Effector memory CD4-positive, alpha-beta T cell (primary cell): ENCODE data around the gene IFT81.
"Not testable (repeated sequence)": the region's sequence is repeated elsewhere in the genome, so short reads cannot be mapped to it uniquely, and the experiment has no call there.

Experiments
- DNase-seq, 3 donors: peaks; one replicate each; pipeline ENCODE4 v3.0.0-alpha.2; 2020
- H3K27ac ChIP-seq: 2 replicates; pipeline ENCODE4 v1.7.0; 2013; ENCODE audit warnings: mild to moderate bottlenecking, low read length, moderate library complexity; ENCODE audit not compliant: insufficient read depth, poor library complexity, severe bottlenecking
- H3K27me3 ChIP-seq: replicated peaks from 2 replicates; pipeline ENCODE4 v1.7.0; 2013; ENCODE audit warnings: mild to moderate bottlenecking, low read length; ENCODE audit not compliant: insufficient read depth, control insufficient read depth, poor library complexity, severe bottlenecking
- H3K36me3 ChIP-seq: 2 replicates; pipeline ENCODE4 v1.7.0; 2013; ENCODE audit warnings: mild to moderate bottlenecking, low read length, moderate library complexity; ENCODE audit not compliant: control insufficient read depth, insufficient read depth
- H3K4me1 ChIP-seq: 2 replicates; pipeline ENCODE4 v1.7.0; 2013; ENCODE audit warnings: low read length, mild to moderate bottlenecking; ENCODE audit not compliant: control insufficient read depth, insufficient read depth, poor library complexity, severe bottlenecking
- H3K4me3 ChIP-seq: 2 replicates; pipeline ENCODE4 v1.7.0; 2013; ENCODE audit warnings: low read length, low read depth, mild to moderate bottlenecking; ENCODE audit not compliant: insufficient read depth, poor library complexity, severe bottlenecking
- H3K9me3 ChIP-seq: 2 replicates; pipeline ENCODE4 v1.7.0; 2013; ENCODE audit warnings: mild to moderate bottlenecking, low read length, moderate library complexity; ENCODE audit not compliant: control insufficient read depth

Gene IFT81

DNA sequence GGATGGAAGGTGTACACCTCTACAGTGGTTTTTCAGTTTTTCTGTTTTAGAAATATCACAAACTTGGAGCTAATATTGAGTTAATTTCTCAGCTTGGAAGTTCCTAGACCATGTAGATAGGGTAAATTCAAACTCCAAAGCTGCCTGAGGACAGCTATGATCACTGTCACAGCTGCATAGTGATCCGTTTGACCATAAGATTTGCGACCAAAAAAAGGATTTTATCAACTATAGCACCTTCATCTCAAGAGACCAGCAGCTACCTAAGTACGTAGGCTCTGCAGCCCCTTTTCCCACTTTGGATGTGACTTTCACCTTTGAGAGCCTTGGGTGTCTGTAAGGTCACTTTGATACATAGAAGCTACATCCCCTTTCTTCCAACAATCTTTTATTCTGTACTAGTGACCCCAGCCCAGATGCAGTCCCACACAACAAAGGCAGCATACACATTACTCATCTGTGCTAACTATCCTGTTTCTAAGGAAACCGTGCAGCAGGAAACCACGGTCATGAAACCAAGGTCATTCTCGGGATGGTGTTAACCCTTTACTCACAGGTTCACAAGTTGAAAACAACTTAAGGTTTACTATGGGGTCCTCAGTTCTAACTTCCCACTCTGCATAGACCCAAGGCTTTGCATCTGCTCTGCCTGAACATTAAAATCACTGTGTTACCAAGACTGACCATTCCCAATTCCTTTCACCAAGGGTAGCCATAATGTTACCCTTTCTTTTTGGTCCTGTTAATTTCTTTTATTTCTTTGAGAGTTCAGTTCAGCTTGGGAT, 75.4 kb downstream of the IFT81 start:
- H3K27me3 ChIP-seq = no peaks in the 10 kb centered on the region
- H3K4me1 ChIP-seq = peaks cover 7% of the 10 kb centered on the region
- DNase-seq = no peak
- no peaks in the 10 kb centered on the region for H3K9me3 ChIP-seq
- no peaks in the 10 kb centered on the region for H3K36me3 ChIP-seq
- no peak overlapping the region for H3K4me3 ChIP-seq
- no peak overlapping the region for H3K27ac ChIP-seq

DNA sequence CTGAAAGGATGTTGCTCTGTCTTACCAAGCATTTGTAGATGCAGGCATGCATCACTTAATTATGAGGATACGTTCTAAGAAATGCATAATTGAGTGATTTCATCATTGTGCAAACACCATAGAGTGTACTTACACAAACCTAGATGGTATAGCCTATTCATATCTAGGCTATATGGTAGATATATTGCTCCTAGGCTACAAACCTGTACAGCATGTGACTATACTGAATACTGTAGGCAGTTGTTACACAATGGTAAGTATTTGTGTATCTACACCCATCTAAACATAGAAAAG, 75.9 kb downstream of the IFT81 start:
- no peak overlapping the region for H3K27ac ChIP-seq
- H3K36me3 ChIP-seq = no peaks in the 10 kb centered on the region
- no peak for DNase-seq
- peaks cover 7% of the 10 kb centered on the region for H3K4me1 ChIP-seq
- H3K27me3 ChIP-seq = no peaks in the 10 kb centered on the region
- no peak overlapping the region for H3K4me3 ChIP-seq
- no peaks in the 10 kb centered on the region for H3K9me3 ChIP-seq

DNA sequence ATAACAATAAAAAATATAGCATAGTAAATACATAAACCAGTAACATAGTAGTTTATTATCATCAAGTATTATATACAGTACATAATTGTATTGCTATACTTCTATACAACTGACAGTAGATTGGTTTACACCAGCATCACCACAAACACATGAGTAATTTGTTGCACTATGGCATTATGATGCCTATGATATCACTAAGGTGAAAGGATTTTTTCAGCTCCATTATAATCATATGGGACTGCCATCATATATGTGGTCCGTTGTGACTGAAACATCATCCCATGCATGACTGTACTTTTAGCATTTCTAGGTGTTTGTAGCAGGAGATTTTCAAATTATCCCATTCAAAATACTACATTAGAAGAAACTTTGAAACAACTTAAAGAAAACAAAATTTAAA, 77.8 kb downstream of the IFT81 start:
- Histone ChIP-seq H3K27me3 (no peaks in the 10 kb centered on the region), H3K27ac (no peak overlapping the region), H3K36me3 (no peaks in the 10 kb centered on the region), H3K9me3 (no peaks in the 10 kb centered on the region), H3K4me1 (peaks cover 7% of the 10 kb centered on the region), H3K4me3 (no peak overlapping the region)
- DNase-seq = no peak

DNA sequence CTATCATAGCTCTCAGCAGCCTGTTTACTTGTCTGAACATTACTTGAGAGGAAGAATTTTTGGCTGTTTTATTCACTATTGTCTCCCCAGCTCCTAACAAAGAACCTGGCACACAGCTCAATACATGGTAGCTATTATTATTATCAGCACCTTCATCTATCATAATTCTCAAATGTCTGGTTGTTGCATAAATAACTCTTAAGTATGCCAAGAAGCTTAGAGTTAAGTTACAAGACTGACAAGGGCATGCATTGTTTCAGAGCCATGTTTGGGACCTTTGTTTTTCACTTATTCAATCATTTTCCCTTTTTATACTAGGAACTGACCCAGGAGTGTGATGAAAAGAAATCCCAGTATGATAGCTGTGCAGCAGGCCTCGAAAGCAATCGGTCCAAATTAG, 79.4 kb downstream of the IFT81 start:
- H3K4me1 ChIP-seq = peaks cover 7% of the 10 kb centered on the region
- DNase-seq = no peak

DNA sequence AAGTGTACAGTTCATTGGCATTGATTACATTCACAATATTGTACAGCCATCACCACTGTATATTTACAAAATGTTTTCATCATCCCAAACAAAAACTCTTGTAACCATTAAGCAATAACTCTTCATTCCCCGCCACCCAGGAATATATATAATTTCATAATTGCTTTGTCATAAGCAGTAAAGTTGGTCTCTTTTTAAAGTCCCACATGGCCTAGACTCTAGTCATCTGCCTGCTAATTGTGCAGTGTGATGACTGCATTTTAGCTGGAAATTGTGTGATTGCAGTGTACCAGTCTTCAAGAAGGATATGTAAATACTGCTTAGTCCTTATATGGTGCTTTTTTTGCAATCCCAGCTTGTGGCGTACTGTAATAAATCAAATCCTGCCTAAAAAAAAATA, 81.8 kb downstream of the IFT81 start:
- DNase-seq = no peak
- Histone ChIP-seq H3K36me3 (no peaks in the 10 kb centered on the region), H3K4me3 (no peak overlapping the region), H3K27me3 (no peaks in the 10 kb centered on the region), H3K9me3 (no peaks in the 10 kb centered on the region), H3K4me1 (no peaks in the 10 kb centered on the region), H3K27ac (no peak overlapping the region)

More for the DNA sequence above, 79.4 kb downstream of the IFT81 start:
- H3K27ac ChIP-seq = no peak overlapping the region
- no peaks in the 10 kb centered on the region for H3K27me3 ChIP-seq
- no peaks in the 10 kb centered on the region for H3K9me3 ChIP-seq
- no peaks in the 10 kb centered on the region for H3K36me3 ChIP-seq
- no peak overlapping the region for H3K4me3 ChIP-seq

DNA sequence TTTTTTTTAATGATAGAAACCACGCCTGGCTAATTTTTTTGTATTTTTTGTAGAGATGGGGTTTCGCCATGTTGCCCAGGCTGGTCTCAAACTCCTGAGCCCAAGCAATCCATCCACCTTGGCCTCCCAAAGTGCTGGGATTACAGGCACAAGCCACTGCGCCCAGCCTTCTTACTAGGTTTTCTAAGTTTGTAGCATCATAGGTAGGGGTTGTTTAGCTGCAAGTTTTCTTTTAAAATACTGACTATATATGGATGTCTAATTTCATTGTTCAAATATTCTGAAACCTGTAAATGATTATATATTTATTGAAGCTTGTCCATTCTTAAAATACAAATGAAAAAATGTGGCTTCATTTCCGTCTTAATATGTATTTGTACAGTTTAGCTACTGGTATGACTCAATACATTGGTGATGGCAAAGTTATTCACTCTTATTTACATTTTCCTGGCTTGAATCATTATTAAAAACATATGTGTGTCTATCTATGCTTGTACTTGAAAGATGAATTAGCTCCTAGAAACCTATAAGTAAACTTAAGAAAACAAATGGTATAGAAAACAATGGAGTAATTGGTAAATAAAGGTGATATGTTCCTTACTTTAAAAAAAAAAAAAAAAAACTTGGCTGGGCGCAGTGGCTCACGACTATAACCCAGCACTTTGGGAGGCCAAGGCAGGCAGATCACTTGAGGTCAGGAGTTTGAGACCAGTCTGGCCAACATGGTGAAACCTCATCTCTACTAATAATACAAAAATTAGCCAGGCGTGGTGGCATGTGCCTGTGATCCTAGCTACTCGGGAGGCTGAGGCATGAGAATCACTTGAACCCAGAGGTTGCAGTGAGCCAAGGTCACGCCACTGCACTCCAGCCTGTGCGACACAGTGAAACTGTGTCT, 87.7 kb downstream of the IFT81 start:
- DNase-seq, H3K4me1 ChIP-seq, H3K36me3 ChIP-seq, H3K9me3 ChIP-seq, H3K27ac ChIP-seq, H3K27me3 ChIP-seq, H3K4me3 ChIP-seq: not testable (repeated sequence)

DNA sequence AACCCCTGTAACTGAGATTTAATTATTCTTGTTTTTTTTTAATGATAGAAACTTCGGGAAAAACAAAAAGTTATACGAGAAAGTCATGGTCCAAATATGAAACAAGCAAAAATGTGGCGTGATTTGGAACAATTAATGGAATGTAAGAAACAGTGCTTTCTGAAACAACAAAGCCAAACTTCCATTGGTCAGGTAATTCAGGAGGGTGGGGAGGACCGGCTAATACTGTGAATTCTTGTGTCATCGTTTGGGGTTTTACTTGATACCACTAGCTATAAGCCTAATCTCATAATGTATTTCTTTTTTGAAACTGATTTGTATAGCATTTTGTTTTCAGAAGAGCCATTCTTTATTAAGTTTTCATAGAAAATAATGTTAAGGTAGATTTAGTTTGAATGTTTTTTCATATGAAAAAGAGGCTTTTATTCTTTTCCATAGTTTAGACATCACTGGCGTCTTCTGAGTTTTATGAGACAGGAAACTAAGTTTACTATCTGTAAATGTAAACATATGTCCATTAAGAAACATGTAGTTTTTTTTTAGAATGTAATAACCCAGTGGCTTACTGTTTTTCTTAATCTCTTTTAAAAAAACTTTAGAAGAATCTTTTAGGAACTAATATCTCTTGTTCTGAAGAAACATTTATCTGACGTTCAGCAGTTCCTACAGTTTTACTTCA, 94.0 kb downstream of the IFT81 start:
- no peak for DNase-seq
- no peak overlapping the region for H3K27ac ChIP-seq
- no peak overlapping the region for H3K4me3 ChIP-seq
- no peaks in the 10 kb centered on the region for H3K9me3 ChIP-seq
- H3K36me3 ChIP-seq = no peaks in the 10 kb centered on the region
- H3K4me1 ChIP-seq = no peaks in the 10 kb centered on the region
- H3K27me3 ChIP-seq = no peaks in the 10 kb centered on the region

DNA sequence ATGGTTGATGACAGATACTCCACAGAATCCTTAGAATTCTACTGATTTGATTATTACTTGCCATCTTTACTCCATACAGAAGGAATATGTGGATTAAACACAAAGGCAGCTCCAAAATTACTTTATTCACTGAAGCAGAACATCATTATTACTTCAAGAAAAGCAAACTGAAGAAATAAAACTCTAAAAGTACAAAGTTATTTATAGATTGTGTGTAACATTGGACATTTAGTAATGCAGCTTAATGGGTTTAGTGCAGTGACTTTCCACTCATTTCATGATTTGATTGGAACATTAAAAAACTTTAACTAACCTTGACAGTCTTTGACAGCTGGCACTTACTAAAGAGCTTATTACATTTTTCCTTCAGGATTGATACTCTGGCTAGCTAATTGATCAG, 97.9 kb downstream of the IFT81 start:
- Histone ChIP-seq H3K27me3 (no peaks in the 10 kb centered on the region), H3K9me3 (no peaks in the 10 kb centered on the region), H3K4me1 (no peaks in the 10 kb centered on the region), H3K27ac (no peak overlapping the region), H3K36me3 (no peaks in the 10 kb centered on the region), H3K4me3 (no peak overlapping the region)
- no peak for DNase-seq

DNA sequence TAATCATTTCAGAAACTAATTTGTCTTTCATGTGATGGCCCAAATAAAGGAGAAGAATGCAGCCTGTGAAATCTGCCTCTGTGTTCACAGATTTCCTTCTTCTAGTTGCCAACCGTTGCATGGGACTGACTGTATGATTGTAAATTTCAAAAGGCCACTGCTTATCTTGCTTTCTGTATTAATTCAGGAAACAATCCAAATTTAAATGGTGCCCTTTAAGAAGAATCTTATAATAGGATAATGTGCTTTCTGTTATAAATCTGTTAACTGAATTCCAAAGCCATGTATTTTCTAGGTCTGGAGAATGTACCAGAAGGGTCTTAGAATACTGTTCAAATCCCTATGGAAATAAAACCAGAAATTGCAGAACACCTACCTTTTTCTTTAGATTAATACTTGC, 98.3 kb downstream of the IFT81 start:
- Histone ChIP-seq H3K27ac (no peak overlapping the region), H3K27me3 (no peaks in the 10 kb centered on the region), H3K4me1 (no peaks in the 10 kb centered on the region), H3K36me3 (no peaks in the 10 kb centered on the region), H3K4me3 (no peak overlapping the region), H3K9me3 (no peaks in the 10 kb centered on the region)
- no peak for DNase-seq
